ENCODE data around the gene SYDE2.

SYDE2 gene

GRCh38 chr1:85214654-85215053 is 13.8 kb upstream of the SYDE2 start:
- H3K27me3 ChIP-seq (ENCODE audit: insufficient read depth, low read length) = no peaks in the 10 kb centered on the region
- no peak overlapping the region for H3K4me3 ChIP-seq (ENCODE audit: low read length)
- no peaks in the 10 kb centered on the region for H3K9me3 ChIP-seq (ENCODE audit: insufficient read depth, low read depth, low read length)
- H3K27ac ChIP-seq (ENCODE audit: low read depth, low read length) = no peak overlapping the region
- H3K9ac ChIP-seq (ENCODE audit: low read depth, low read length) = no peak overlapping the region
- no peaks in the 10 kb centered on the region for H3K36me3 ChIP-seq (ENCODE audit: insufficient read depth, low read length)
- H3K4me1 ChIP-seq (ENCODE audit: insufficient read depth, low read length) = 0 out of 2 replicates have a peak, but pooled peaks cover 3% of the 10 kb centered on the region
- 95% methylated on average over 3 of the region's 5 CpGs for WGBS

- Histone ChIP-seq H3K9ac (ENCODE audit: low read depth, low read length) (no peak overlapping the region), H3K27ac (ENCODE audit: low read depth, low read length) (no peak overlapping the region), H3K27me3 (ENCODE audit: insufficient read depth, low read length) (no peaks in the 10 kb centered on the region), H3K36me3 (ENCODE audit: insufficient read depth, low read length) (no peaks in the 10 kb centered on the region), H3K4me3 (ENCODE audit: low read length) (no peak overlapping the region), H3K9me3 (ENCODE audit: insufficient read depth, low read depth, low read length) (no peaks in the 10 kb centered on the region), H3K4me1 (ENCODE audit: insufficient read depth, low read length) (peaks cover 12% of the 10 kb centered on the region)
- 94% methylated on average over 2 of the region's 2 CpGs for WGBS
Observed at GRCh38 chr1:85208488-85208887, 7.7 kb upstream of the SYDE2 start.

GRCh38 chr1:85203573-85204171 is 2.9 kb upstream of the SYDE2 start:
- H3K4me1 ChIP-seq (ENCODE audit: insufficient read depth, low read length) = peaks cover 29% of the 10 kb centered on the region
- H3K4me3 ChIP-seq (ENCODE audit: low read length) = no peak overlapping the region
- H3K36me3 ChIP-seq (ENCODE audit: insufficient read depth, low read length) = no peaks in the 10 kb centered on the region
- H3K27ac ChIP-seq (ENCODE audit: low read depth, low read length) = no peak overlapping the region
- WGBS = no CpG with 5 or more reads among the region's 2 CpGs
- H3K27me3 ChIP-seq (ENCODE audit: insufficient read depth, low read length) = no peaks in the 10 kb centered on the region
- H3K9me3 ChIP-seq (ENCODE audit: insufficient read depth, low read depth, low read length) = no peaks in the 10 kb centered on the region
- H3K9ac ChIP-seq (ENCODE audit: low read depth, low read length) = no peak overlapping the region

GRCh38 chr1:85202864-85203255 is 2.0 kb upstream of the SYDE2 start:
- Histone ChIP-seq H3K4me1 (ENCODE audit: insufficient read depth, low read length) (peaks cover 33% of the 10 kb centered on the region), H3K4me3 (ENCODE audit: low read length) (peak overlapping the region; percentile 79; the same call in 1 of the 2 replicates), H3K9ac (ENCODE audit: low read depth, low read length) (no peak overlapping the region), H3K27ac (ENCODE audit: low read depth, low read length) (no peak overlapping the region), H3K36me3 (ENCODE audit: insufficient read depth, low read length) (no peaks in the 10 kb centered on the region), H3K9me3 (ENCODE audit: insufficient read depth, low read depth, low read length) (no peaks in the 10 kb centered on the region), H3K27me3 (ENCODE audit: insufficient read depth, low read length) (no peaks in the 10 kb centered on the region)
- 95% methylated on average over 1 of the region's 2 CpGs for WGBS

GRCh38 chr1:85202092-85202863 is 1.5 kb upstream of the SYDE2 start:
- H3K4me1 ChIP-seq (ENCODE audit: insufficient read depth, low read length) = peaks cover 33% of the 10 kb centered on the region
- peak overlapping the region; percentile 99 for H3K27ac ChIP-seq (ENCODE audit: low read depth, low read length)

GRCh38 chr1:85201340-85202091 is 700 bp upstream of the SYDE2 start:
- Histone ChIP-seq H3K4me3 (ENCODE audit: low read length) (peak overlapping the region; percentile 79), H3K9me3 (ENCODE audit: insufficient read depth, low read depth, low read length) (no peaks in the 10 kb centered on the region), H3K36me3 (ENCODE audit: insufficient read depth, low read length) (no peaks in the 10 kb centered on the region), H3K4me1 (ENCODE audit: insufficient read depth, low read length) (peaks cover 27% of the 10 kb centered on the region), H3K27ac (ENCODE audit: low read depth, low read length) (peak overlapping the region; percentile 99), H3K9ac (ENCODE audit: low read depth, low read length) (peak overlapping the region; percentile 89), H3K27me3 (ENCODE audit: insufficient read depth, low read length) (no peaks in the 10 kb centered on the region)
- WGBS = 1% methylated on average over 81 of the region's 81 CpGs

More at GRCh38 chr1:85202092-85202863, 1.5 kb upstream of the SYDE2 start:
- H3K9me3 ChIP-seq (ENCODE audit: insufficient read depth, low read depth, low read length) = no peaks in the 10 kb centered on the region
- H3K9ac ChIP-seq (ENCODE audit: low read depth, low read length) = peak overlapping the region; percentile 89
- H3K4me3 ChIP-seq (ENCODE audit: low read length) = peak overlapping the region; percentile 79
- H3K36me3 ChIP-seq (ENCODE audit: insufficient read depth, low read length) = no peaks in the 10 kb centered on the region
- no peaks in the 10 kb centered on the region for H3K27me3 ChIP-seq (ENCODE audit: insufficient read depth, low read length)
- 15% methylated on average over 13 of the region's 14 CpGs for WGBS

GRCh38 chr1:85199667-85200462 is 951 bp downstream of the SYDE2 start:
- H3K9me3 ChIP-seq (ENCODE audit: insufficient read depth, low read depth, low read length) = no peaks in the 10 kb centered on the region
- H3K4me1 ChIP-seq (ENCODE audit: insufficient read depth, low read length) = peaks cover 22% of the 10 kb centered on the region; the same call in 1 of the 2 replicates
- peak overlapping the region; percentile 89 for H3K9ac ChIP-seq (ENCODE audit: low read depth, low read length)
- H3K27ac ChIP-seq (ENCODE audit: low read depth, low read length) = no peak overlapping the region; the same call in 1 of the 2 replicates
- WGBS = 5% methylated on average over 26 of the region's 26 CpGs
- no peaks in the 10 kb centered on the region for H3K36me3 ChIP-seq (ENCODE audit: insufficient read depth, low read length)
- H3K27me3 ChIP-seq (ENCODE audit: insufficient read depth, low read length) = no peaks in the 10 kb centered on the region
- peak overlapping the region; percentile 79 for H3K4me3 ChIP-seq (ENCODE audit: low read length)

- Histone ChIP-seq H3K27ac (ENCODE audit: low read depth, low read length) (no peak overlapping the region), H3K36me3 (ENCODE audit: insufficient read depth, low read length) (no peaks in the 10 kb centered on the region), H3K4me3 (ENCODE audit: low read length) (peak overlapping the region; percentile 79), H3K4me1 (ENCODE audit: insufficient read depth, low read length) (peaks cover 22% of the 10 kb centered on the region; the same call in 1 of the 2 replicates), H3K9me3 (ENCODE audit: insufficient read depth, low read depth, low read length) (no peaks in the 10 kb centered on the region), H3K27me3 (ENCODE audit: insufficient read depth, low read length) (no peaks in the 10 kb centered on the region), H3K9ac (ENCODE audit: low read depth, low read length) (no peak overlapping the region)
- WGBS = 85% methylated on average over 1 of the region's 2 CpGs
Observed at GRCh38 chr1:85198864-85199263, 2.0 kb downstream of the SYDE2 start.

GRCh38 chr1:85196358-85196757 is 4.5 kb downstream of the SYDE2 start:
- Histone ChIP-seq H3K27me3 (ENCODE audit: insufficient read depth, low read length) (no peaks in the 10 kb centered on the region), H3K4me1 (ENCODE audit: insufficient read depth, low read length) (peaks cover 12% of the 10 kb centered on the region; the same call in 1 of the 2 replicates), H3K9me3 (ENCODE audit: insufficient read depth, low read depth, low read length) (no peaks in the 10 kb centered on the region), H3K4me3 (ENCODE audit: low read length) (no peak overlapping the region), H3K9ac (ENCODE audit: low read depth, low read length) (no peak overlapping the region), H3K36me3 (ENCODE audit: insufficient read depth, low read length) (no peaks in the 10 kb centered on the region), H3K27ac (ENCODE audit: low read depth, low read length) (no peak overlapping the region)

- H3K27me3 ChIP-seq (ENCODE audit: insufficient read depth, low read length) = no peaks in the 10 kb centered on the region
- no peak overlapping the region for H3K27ac ChIP-seq (ENCODE audit: low read depth, low read length)
- H3K4me3 ChIP-seq (ENCODE audit: low read length) = no peak overlapping the region
- H3K36me3 ChIP-seq (ENCODE audit: insufficient read depth, low read length) = no peaks in the 10 kb centered on the region
- peaks cover 12% of the 10 kb centered on the region; the same call in 1 of the 2 replicates for H3K4me1 ChIP-seq (ENCODE audit: insufficient read depth, low read length)
- H3K9me3 ChIP-seq (ENCODE audit: insufficient read depth, low read depth, low read length) = no peaks in the 10 kb centered on the region
- WGBS = 86% methylated on average over 1 of the region's 2 CpGs
- no peak overlapping the region for H3K9ac ChIP-seq (ENCODE audit: low read depth, low read length)
Observed at GRCh38 chr1:85195703-85196102, 5.1 kb downstream of the SYDE2 start.
